ENCODE results near the gene SP6.

DNA sequence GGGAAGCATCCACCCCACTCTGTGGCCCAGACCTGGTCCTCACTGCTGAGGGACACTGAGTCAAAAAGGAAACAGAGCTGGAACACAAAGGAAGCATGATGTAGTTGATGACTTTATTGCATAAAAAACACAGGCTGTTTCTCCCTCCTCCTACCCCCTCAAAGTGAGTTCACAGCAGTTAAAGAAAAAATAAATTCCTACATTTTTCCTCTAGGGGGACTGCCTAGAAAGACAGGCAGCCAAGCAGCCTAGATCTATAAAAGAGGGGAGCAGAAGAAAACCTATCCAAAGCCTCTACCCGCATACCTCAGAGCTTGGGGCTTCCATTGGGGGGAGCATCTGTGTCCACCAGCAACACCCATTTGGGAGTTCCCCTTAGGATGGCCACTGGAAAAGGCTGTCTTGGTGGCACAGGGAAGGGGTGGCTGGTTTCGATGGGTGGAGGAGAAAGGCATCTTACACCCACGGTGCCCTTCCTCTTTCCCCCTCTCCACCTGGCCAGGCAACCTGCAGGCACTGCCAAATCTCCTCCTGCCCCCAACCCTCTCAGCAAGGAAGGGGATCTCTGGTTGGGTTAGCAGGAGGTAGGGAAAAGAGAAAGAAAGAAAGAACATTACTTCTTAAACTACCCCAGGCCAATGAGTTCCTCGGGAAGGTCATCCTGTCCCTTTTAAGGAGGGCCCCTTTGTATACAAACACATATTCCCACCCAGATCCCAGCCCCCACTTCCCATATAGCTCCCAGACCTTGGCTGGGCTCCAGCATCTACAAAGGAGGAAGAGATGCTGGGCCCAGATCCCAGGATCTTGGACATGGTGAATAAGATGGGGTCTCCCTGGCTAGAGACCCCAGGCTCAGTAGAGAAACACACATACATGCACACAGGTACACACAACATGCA lies 5.9 kb downstream of the SP6 start:
- TF ChIP-seq, protein P1, sequence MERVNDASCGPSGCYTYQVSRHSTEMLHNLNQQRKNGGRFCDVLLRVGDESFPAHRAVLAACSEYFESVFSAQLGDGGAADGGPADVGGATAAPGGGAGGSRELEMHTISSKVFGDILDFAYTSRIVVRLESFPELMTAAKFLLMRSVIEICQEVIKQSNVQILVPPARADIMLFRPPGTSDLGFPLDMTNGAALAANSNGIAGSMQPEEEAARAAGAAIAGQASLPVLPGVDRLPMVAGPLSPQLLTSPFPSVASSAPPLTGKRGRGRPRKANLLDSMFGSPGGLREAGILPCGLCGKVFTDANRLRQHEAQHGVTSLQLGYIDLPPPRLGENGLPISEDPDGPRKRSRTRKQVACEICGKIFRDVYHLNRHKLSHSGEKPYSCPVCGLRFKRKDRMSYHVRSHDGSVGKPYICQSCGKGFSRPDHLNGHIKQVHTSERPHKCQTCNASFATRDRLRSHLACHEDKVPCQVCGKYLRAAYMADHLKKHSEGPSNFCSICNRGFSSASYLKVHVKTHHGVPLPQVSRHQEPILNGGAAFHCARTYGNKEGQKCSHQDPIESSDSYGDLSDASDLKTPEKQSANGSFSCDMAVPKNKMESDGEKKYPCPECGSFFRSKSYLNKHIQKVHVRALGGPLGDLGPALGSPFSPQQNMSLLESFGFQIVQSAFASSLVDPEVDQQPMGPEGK (CRISPR knock-in tag; IDR thresholded peaks at IDR 0.05; ENCODE audit: borderline replicate concordance), result no peak
- no peak for TF ChIP-seq RARB (CRISPR knock-in tag; IDR thresholded peaks at IDR 0.05)
- TF ChIP-seq, protein P2, sequence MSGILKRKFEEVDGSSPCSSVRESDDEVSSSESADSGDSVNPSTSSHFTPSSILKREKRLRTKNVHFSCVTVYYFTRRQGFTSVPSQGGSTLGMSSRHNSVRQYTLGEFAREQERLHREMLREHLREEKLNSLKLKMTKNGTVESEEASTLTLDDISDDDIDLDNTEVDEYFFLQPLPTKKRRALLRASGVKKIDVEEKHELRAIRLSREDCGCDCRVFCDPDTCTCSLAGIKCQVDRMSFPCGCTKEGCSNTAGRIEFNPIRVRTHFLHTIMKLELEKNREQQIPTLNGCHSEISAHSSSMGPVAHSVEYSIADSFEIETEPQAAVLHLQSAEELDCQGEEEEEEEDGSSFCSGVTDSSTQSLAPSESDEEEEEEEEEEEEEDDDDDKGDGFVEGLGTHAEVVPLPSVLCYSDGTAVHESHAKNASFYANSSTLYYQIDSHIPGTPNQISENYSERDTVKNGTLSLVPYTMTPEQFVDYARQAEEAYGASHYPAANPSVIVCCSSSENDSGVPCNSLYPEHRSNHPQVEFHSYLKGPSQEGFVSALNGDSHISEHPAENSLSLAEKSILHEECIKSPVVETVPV (CRISPR knock-in tag; IDR thresholded peaks at IDR 0.05), result no peak
- TF ChIP-seq CSDC2 (CRISPR knock-in tag; IDR thresholded peaks at IDR 0.05), result no peak
- no peak for TF ChIP-seq ZFP30 (CRISPR knock-in tag; IDR thresholded peaks at IDR 0.05)
- TF ChIP-seq ZNF70 (CRISPR knock-in tag; IDR thresholded peaks at IDR 0.05), result no peak
- TF ChIP-seq, protein P3, sequence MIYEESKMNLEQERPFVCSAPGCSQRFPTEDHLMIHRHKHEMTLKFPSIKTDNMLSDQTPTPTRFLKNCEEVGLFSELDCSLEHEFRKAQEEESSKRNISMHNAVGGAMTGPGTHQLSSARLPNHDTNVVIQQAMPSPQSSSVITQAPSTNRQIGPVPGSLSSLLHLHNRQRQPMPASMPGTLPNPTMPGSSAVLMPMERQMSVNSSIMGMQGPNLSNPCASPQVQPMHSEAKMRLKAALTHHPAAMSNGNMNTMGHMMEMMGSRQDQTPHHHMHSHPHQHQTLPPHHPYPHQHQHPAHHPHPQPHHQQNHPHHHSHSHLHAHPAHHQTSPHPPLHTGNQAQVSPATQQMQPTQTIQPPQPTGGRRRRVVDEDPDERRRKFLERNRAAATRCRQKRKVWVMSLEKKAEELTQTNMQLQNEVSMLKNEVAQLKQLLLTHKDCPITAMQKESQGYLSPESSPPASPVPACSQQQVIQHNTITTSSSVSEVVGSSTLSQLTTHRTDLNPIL (CRISPR knock-in tag; IDR thresholded peaks at IDR 0.05; ENCODE audit: low read depth), result no peak
- TF ChIP-seq SNAI2 (CRISPR knock-in tag; IDR thresholded peaks at IDR 0.05), result no peak
- no peak for TF ChIP-seq ZNF565 (CRISPR knock-in tag; conservative IDR thresholded peaks at IDR 0.05; ENCODE audit: low read depth)
- no peak for TF ChIP-seq TCF4 (CRISPR knock-in tag; IDR thresholded peaks at IDR 0.05; ENCODE audit: borderline replicate concordance)
- TF ChIP-seq GLIS3 (CRISPR knock-in tag; IDR thresholded peaks at IDR 0.05), result no peak
- TF ChIP-seq ARNTL (CRISPR knock-in tag; IDR thresholded peaks at IDR 0.05; ENCODE audit: borderline replicate concordance, low read depth), result no peak
- TF ChIP-seq ZFP3 (CRISPR knock-in tag; IDR thresholded peaks at IDR 0.05), result no peak
- TF ChIP-seq ISL1 (CRISPR knock-in tag; IDR thresholded peaks at IDR 0.05), result no peak
